GM21390 (cell line): ENCODE measurements around the gene CDK2.

Experiments
- ATAC-seq: cut with Tn5 transposase; IDR thresholded peaks from one replicate; pipeline ENCODE4 v1.9.1; 2021; ENCODE audit not compliant: unreplicated experiment

CDK2 gene

GRCh38 chr12:56011509-56012090, 45.0 kb downstream of the CDK2 start:
- no peak for ATAC-seq

- no peak for ATAC-seq
These were observed 46.9 kb downstream of the CDK2 start for GRCh38 chr12:56013482-56013881.

DNA sequence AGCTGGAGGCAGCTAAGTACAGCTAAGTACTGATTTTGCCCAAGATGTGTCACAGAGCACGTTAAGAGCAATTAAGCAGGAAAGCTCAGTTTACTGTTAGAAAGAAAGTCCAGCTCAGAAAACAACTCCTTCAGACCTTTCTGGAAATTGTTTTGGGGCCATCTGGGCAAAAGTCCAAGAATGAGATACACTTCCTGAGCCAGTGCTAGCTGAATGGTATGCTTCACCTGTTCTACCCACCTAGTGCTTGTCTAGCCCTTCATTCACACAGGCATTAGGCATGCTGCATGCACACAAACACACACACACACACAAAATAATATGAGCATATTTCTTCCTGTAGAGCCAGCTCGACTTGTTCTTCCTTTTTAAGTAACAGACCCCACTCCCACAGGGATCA, 47.6 kb downstream of the CDK2 start:
- no peak for ATAC-seq

DNA sequence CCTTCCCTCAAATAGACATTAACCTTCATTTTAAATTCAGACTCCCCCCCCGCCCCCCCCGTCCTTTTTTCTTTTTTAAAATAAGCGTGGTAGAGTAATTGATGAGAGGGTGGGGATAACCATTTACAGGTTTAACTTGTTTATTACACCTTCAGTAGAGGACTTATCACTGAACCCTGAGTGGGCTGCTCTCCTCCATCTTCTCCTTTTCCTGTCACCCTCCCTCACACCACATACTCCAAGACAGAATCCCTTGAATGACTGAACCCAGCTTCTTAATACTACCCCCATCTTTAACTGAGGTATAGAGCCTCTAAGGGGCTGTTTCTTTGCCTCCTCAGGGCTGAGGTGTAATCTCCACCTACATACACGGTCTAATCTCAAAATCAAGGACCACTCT, 50.6 kb downstream of the CDK2 start:
- ATAC-seq: no peak

GRCh38 chr12:56018356-56018755, 51.7 kb downstream of the CDK2 start:
- no peak for ATAC-seq

GRCh38 chr12:56020423-56021184, 54.0 kb downstream of the CDK2 start, which contains the start of gene IKZF4:
IKZF4 (plus strand) TSS chr12:56021043; CDS start chr12:56021494, 451 bp downstream.
- ATAC-seq: no peak

DNA sequence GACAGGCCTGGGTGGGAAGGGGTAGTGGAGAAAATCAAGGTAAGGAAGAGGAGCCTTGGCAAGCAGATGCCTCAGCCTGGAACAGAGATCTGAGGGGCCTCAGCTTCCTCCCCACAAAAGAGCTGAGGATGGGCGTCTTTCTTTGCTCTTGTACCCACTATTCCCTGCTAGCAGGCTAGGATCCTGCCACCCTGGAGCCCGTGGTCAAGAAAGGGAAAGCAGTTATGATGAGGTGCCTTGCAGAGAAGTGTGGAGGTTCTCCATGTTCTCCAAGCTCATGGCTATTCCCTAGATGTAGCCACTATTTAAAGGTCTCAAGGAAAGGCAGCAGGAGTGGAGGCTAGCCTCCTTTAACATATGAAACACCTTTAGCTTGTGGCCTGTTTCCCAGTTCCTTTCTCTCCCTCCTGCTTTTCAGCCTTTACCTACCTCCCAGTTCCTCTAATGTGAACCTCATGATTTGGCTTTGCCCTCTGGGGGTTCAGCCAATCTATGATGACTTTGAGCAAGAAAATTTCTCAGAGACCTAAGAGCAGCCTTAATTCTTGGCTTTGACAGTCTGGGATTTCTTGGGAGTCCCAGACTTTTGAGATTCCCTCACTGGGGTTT, 55.4 kb downstream of the CDK2 start:
- no peak for ATAC-seq
